ENCODE data around the gene MYH14. TPM values are rescaled to one million over a fixed set of nuclear protein-coding genes. Genes with fewer than 3 reads are reported as not detected.
A peak's percentile ranks its signal among the peaks of the same experiment; 100 is the strongest.
"Not testable (repeated sequence)": the region's sequence is repeated elsewhere in the genome, so short reads cannot be mapped to it uniquely, and the experiment has no call there.

Gene MYH14
- total RNA-seq, 2 donors from 2014 or later = 55.7 to 67.7 TPM

- DNase-seq (no peak), ATAC-seq (peak in 1 of 2 donors; percentile 70)
Measured at GRCh38 chr19:50341091-50341564, 137.7 kb downstream of the MYH14 start.

GRCh38 chr19:50344661-50345318 is 141.4 kb downstream of the MYH14 start:
- ATAC-seq = no peak
- intact Hi-C loops (cut with DNase I) = no loop called here
- DNase-seq = no peak

More at GRCh38 chr19:50341091-50341564, 137.7 kb downstream of the MYH14 start:
- intact Hi-C loops (cut with DNase I) = no loop called here

GRCh38 chr19:50347089-50347581 is 143.7 kb downstream of the MYH14 start:
- DNase-seq; intact Hi-C loops (cut with DNase I); ATAC-seq: not testable (repeated sequence)

GRCh38 chr19:50349277-50350057 is 146.0 kb downstream of the MYH14 start:
- ATAC-seq = no peak
- intact Hi-C loops (cut with DNase I) = loop anchor here in 1 of 2 donors (10.0 kb wide), 1 partner anchor 435 kb away; no protein-coding TSS in a partner anchor
- DNase-seq = no peak

- ATAC-seq (no peak), DNase-seq (no peak)
- intact Hi-C loops (cut with DNase I) = loop anchor here in 1 of 2 donors (10.0 kb wide), 1 partner anchor 433 kb away; no protein-coding TSS in a partner anchor
Measured at GRCh38 chr19:50352242-50352641, 148.8 kb downstream of the MYH14 start.

GRCh38 chr19:50353487-50353880 is 150.1 kb downstream of the MYH14 start:
- not testable (repeated sequence) for DNase-seq

GRCh38 chr19:50356691-50357177 is 153.3 kb downstream of the MYH14 start:
- intact Hi-C loops (cut with DNase I) = loop anchor here (2.0 to 10.0 kb wide), 2 partner anchors 104 to 428 kb away; no protein-coding TSS in a partner anchor
- DNase-seq (no peak), ATAC-seq (no peak)

More at GRCh38 chr19:50353487-50353880, 150.1 kb downstream of the MYH14 start:
- ATAC-seq = not testable (repeated sequence)
- intact Hi-C loops (cut with DNase I) = loop anchor here in 1 of 2 donors (10.0 kb wide), 1 partner anchor 431 kb away; no protein-coding TSS in a partner anchor

GRCh38 chr19:50357178-50358100 is 154.0 kb downstream of the MYH14 start:
- intact Hi-C loops (cut with DNase I) = loop anchor here (2.0 to 10.0 kb wide), 2 partner anchors 103 to 427 kb away; no protein-coding TSS in a partner anchor
- ATAC-seq = peak; percentile 75 to 83
- DNase-seq = peak; percentile 83

- intact Hi-C loops (cut with DNase I) = loop anchor here in 1 of 2 donors (10.0 kb wide), 1 partner anchor 426 kb away; no protein-coding TSS in a partner anchor
- ATAC-seq (peak; percentile 70 to 80), DNase-seq (peak; percentile 83)
Measured at GRCh38 chr19:50358483-50359327, 155.3 kb downstream of the MYH14 start.

GRCh38 chr19:50359328-50359818 is 156.0 kb downstream of the MYH14 start:
- ATAC-seq = no peak
- intact Hi-C loops (cut with DNase I) = loop anchor here in 1 of 2 donors (10.0 kb wide), 1 partner anchor 425 kb away; no protein-coding TSS in a partner anchor

More at GRCh38 chr19:50359328-50359818, 156.0 kb downstream of the MYH14 start:
- DNase-seq = no peak

Other genes with a start within 250 kb of the MYH14 start
- gene SIGLEC11, start 242.4 kb upstream of the MYH14 start, total RNA-seq = 1 to 10 TPM in 1 of 2 donors, under 1 TPM in 1; 0.39 to 1.3 TPM
- gene VRK3, start 178.2 kb upstream of the MYH14 start, total RNA-seq = 10 to 100 TPM; 18.5 to 23.5 TPM
- gene ZNF473, start 177.6 kb upstream of the MYH14 start, total RNA-seq = 1 to 10 TPM; 4.3 to 6.1 TPM
- not detected for gene IZUMO2, start 40.3 kb upstream of the MYH14 start, total RNA-seq
- 1 to 10 TPM; 2.7 to 4.0 TPM for gene KCNC3, start 125.8 kb downstream of the MYH14 start, total RNA-seq
- gene NAPSA, start 162.0 kb downstream of the MYH14 start, total RNA-seq = under 1 TPM; 0.47 to 0.97 TPM
- gene NR1H2, start 172.8 kb downstream of the MYH14 start, total RNA-seq = 10 to 100 TPM; 59.3 to 70.0 TPM
- gene POLD1, start 180.7 kb downstream of the MYH14 start, total RNA-seq = 10 to 100 TPM; 12.0 to 13.4 TPM
- gene SPIB, start 215.3 kb downstream of the MYH14 start, total RNA-seq = not detected
- not detected for gene MYBPC2, start 229.3 kb downstream of the MYH14 start, total RNA-seq